Left ventricle myocardium superior (tissue), 1 donor: ENCODE measurements around the gene TP53AIP1. TPM values are rescaled to one million over a fixed set of nuclear protein-coding genes. Genes with fewer than 3 reads are reported as not detected.

Source experiments
- ATAC-seq: fragments of 200-7000 bp; cut with Tn5 transposase; one replicate; pipeline ENCODE4 v1.9.1; 2020; ENCODE audit warnings: mild to moderate bottlenecking, moderate library complexity
- DNase-seq: peaks from one replicate; pipeline ENCODE4 v3.0.0-alpha.2; 2020
- intact Hi-C: fragments of 100-400 bp; cut with micrococcal nuclease; formaldehyde crosslinking; loops from one replicate; pipeline ENCODE4 v1.11.0; 2022
- long read RNA-seq: library from polyadenylated mRNA; unstranded; transcript quantifications from one replicate; pipeline ENCODE4 v2.0.0, GENCODE V29; 2021
- total RNA-seq: library from RNA; stranded (reverse); fragmentation: NEBNext Ultra II Directional; extraction: Animal tissue kit (Norgen Biotek cat#: 25700); gene quantifications from one replicate; pipeline ENCODE4 v1.2.1, GENCODE V29; 2021
- donor health status: DM: no; HTN: yes; CAD: no; lungs with severe emphysema.

The TP53AIP1 gene, protein sequence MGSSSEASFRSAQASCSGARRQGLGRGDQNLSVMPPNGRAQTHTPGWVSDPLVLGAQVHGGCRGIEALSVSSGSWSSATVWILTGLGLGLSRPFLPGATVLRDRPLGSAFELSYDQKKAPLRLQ
- total RNA-seq = not detected
- long read RNA-seq = 0 reads

- ATAC-seq (no peak), DNase-seq (no peak)
- intact Hi-C loops = no loop called here
These were observed at the start of gene TP53AIP1 for GRCh38 chr11:128942817-128943427. Gene TP53AIP1 (minus strand): TSS chr11:128942871. CDS start chr11:128937818, 5,053 bp downstream.

- intact Hi-C loops = no loop called here
- no peak for ATAC-seq
- no peak for DNase-seq
These were observed 45.7 kb upstream of the TP53AIP1 start for GRCh38 chr11:128988242-128988970.

DNA sequence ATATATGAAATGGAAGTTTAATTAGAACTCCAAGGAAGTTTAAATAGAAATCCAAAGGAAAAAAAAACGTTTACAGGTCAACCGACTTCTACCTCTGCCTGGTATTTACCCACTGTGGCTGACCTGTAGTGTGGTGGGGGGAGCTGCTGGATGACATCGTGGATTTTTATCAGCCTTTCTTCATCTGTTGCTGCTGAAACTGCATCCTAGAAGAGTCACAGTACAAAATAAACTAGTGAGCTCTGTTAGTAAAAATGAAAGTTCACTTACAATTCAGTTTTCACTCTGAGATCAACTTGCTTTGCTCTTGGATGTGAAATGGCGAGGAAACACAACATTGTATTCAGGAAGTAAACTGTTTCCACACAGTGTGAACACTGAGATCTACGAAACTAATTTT is 43.2 kb upstream of the TP53AIP1 start:
- DNase-seq = no peak
- intact Hi-C loops = no loop called here

GRCh38 chr11:128983023-128983422 is 40.4 kb upstream of the TP53AIP1 start:
- intact Hi-C loops = no loop called here
- DNase-seq = no peak
- no peak for ATAC-seq

More for the DNA sequence above, 43.2 kb upstream of the TP53AIP1 start:
- no peak for ATAC-seq

DNA sequence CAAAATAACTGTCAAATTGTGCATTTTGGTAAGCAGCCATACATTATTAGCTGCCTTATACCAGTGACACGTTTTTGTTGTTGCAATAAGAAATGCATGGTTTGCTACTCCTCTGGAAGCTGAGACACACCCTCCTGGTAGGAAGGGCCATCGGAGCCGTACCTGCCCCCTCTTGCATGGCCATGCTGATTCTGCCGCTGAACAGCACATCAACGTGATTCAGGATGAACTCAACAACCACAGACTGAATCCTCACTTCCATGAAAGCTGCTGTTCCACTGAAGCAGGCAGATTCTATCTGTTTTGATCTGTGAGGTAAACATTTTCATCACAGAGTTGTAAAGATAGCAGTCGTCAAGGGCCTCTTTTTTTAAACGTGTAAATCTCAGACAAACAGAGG is 38.6 kb upstream of the TP53AIP1 start:
- ATAC-seq = no peak
- intact Hi-C loops = no loop called here
- DNase-seq = no peak

GRCh38 chr11:128970598-128971190 is 28.0 kb upstream of the TP53AIP1 start:
- intact Hi-C loops = no loop called here
- DNase-seq (no peak), ATAC-seq (no peak)

- ATAC-seq = no peak
- intact Hi-C loops = no loop called here
These were observed 26.2 kb upstream of the TP53AIP1 start for GRCh38 chr11:128968916-128969315.

DNA sequence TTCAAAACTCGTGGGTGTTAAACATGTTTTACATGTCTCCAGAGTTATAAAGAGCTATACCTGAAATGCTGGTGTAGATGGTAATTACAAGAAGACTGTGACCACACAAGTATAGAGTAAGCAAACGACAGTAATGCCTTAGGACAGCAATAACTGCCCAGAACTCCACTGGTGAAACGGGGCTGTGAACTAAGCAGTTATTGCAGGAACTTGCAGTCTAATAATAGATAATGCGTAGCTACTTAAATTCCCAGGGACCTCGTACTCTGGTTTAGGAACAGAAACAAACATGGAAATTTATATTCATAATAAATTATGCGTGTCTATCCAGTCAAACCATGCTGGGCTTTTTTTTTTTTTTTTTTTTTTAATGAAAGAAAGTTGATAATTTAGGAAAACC is 24.9 kb upstream of the TP53AIP1 start:
- peak; percentile 66 for ATAC-seq
- intact Hi-C loops = no loop called here
- no peak for DNase-seq

More at GRCh38 chr11:128968916-128969315, 26.2 kb upstream of the TP53AIP1 start:
- no peak for DNase-seq

GRCh38 chr11:128965485-128965884 is 22.8 kb upstream of the TP53AIP1 start:
- ATAC-seq = no peak
- no peak for DNase-seq
- intact Hi-C loops = no loop called here

DNA sequence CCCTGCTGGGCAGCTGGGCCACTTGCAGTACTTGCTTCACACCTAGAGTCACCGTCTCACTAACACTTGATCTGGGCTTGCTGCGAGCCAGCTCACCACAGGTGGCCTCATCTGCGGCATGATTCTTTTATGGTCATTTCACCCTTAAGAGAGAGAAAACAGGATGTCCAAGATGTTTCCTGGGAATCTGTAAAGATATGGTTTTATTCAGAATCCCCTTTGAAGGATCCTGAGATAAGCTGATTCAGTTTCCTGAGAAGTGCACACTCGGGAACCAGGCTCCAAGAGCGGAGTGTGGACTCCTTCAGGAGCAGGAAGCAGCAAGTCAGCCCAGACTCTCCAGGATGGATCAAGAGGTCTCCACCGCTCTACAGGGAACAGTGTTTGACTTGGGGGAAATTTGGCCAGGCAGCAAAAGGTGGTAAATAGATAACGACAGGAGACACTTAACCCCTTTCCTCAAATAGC is 21.8 kb upstream of the TP53AIP1 start:
- no peak for ATAC-seq
- intact Hi-C loops = no loop called here

GRCh38 chr11:128963744-128964325 is 21.2 kb upstream of the TP53AIP1 start:
- ATAC-seq = no peak
- no peak for DNase-seq
- intact Hi-C loops = no loop called here

More for the DNA sequence above, 21.8 kb upstream of the TP53AIP1 start:
- no peak for DNase-seq

GRCh38 chr11:128962896-128963295 is 20.2 kb upstream of the TP53AIP1 start:
- no peak for ATAC-seq
- intact Hi-C loops = no loop called here
- no peak for DNase-seq

DNA sequence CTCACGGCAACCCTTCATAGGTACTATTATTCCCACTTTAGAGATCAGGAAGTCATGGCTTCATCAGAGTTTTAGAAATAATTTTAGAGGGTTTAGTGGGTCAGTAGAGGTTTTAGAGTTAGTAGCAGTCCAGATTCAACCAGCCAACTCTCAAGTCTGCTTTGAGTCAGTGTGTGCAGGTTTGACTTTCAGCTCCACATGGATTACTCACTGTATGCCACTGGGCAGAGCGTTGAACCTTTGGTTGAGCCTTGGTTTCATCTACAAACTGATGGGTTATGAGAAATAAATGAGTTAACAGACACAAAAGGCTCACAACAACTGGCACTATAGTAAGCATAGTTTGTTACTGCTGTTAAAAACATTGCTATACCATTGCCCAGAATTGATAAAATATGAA is 19.0 kb upstream of the TP53AIP1 start:
- intact Hi-C loops = no loop called here
- no peak for ATAC-seq
- DNase-seq = no peak

DNA sequence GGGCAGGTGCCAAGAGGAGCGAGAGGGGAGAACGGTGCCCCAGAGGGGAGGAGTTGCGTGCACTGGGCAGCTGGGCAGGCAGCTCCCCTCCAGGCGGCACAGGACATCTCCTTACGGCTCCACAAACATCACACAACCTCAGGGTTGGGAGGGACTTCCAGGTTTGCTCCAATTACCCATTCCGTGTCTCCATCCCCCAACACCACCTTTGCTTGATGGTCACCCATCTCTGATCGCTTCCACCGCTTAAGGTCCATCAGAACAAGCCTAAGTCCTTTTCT is 14.5 kb upstream of the TP53AIP1 start:
- intact Hi-C loops = no loop called here
- ATAC-seq = no peak
- no peak for DNase-seq

- ATAC-seq = peak; percentile 85
- no peak for DNase-seq
- intact Hi-C loops = no loop called here
These were observed 13.9 kb upstream of the TP53AIP1 start for GRCh38 chr11:128956401-128957201.

GRCh38 chr11:128955636-128956035 is 13.0 kb upstream of the TP53AIP1 start:
- no peak for DNase-seq
- ATAC-seq = no peak
- intact Hi-C loops = loop anchor here (2.0 kb wide), 1 partner anchor 71 kb away; no protein-coding TSS in a partner anchor

DNA sequence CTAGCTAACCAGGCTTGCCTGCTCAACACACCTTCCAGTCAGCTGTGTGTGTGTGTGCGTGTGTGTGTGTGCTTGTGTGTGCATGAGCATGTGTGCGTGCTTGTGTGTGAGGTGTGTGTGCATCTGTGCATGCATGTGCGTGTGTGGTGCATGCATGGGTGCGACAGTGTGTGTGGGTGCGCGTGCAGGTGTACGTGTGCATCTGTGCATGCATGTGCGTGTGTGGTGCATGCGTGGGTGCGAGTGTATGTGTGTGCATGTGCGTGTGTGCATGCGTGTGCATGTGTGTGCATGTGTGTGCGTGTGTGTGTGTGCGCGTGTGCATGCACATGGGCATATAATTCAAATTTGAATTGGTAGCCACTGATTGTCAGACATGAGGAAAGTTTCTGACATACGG is 10.5 kb upstream of the TP53AIP1 start:
- intact Hi-C loops = no loop called here
- no peak for DNase-seq
- no peak for ATAC-seq

- ATAC-seq (no peak), DNase-seq (no peak)
- intact Hi-C loops = no loop called here
These were observed 7.3 kb upstream of the TP53AIP1 start for GRCh38 chr11:128949791-128950454.

- intact Hi-C loops = no loop called here
- DNase-seq = peak; percentile 46
- ATAC-seq = peak; percentile 71
These were observed 5.9 kb upstream of the TP53AIP1 start for GRCh38 chr11:128948583-128948982.
